NCI-H2196 (cell line): ENCODE data around the gene GPRC5B.

Experiments used
- DNase-seq: peaks from one replicate; lab custom pipeline; 2025; ENCODE audit not compliant: unreplicated experiment; lab: John Stamatoyannopoulos, UW

Gene GPRC5B

DNA sequence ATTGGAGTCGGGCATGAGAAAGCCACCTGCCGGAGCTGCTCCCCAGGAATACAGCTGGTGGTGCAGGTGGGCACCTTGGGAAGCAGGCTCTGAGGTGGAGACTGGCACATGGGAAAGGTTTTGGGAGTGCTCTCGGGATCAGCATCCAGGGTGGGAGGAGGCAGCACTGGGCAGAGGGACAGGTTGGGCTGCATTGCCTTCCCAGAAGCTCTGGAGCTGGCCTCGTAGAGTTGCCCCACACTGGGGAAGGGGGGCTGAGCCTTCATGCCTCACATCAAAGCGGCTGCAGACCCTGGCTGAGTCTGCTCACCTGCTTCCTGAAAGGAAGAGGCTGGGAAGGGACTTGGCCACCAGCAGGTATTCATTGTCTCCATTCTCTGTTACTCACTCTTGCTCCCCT is 13.5 kb upstream of the GPRC5B start:
- no peak for DNase-seq

DNA sequence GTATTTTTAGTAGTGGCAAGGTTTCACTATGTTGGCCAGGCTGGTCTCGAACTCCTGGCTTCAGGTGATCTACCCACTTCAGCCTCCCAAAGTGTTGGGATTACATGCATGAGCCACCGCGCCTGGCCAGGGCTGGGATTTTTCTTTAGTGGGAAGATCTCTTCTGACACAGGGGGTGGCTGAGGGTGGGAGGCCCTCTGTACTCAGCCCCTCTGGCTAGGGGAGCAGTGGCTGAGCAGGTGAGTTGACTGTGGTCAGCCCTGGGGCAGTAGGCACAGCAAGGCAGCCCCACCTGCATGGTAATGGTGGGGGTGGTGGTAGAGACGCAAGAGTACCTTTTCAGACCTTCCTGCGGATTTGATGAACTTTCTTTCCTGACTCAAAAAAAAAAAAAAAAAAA is 12.3 kb upstream of the GPRC5B start:
- DNase-seq, result no peak

DNA sequence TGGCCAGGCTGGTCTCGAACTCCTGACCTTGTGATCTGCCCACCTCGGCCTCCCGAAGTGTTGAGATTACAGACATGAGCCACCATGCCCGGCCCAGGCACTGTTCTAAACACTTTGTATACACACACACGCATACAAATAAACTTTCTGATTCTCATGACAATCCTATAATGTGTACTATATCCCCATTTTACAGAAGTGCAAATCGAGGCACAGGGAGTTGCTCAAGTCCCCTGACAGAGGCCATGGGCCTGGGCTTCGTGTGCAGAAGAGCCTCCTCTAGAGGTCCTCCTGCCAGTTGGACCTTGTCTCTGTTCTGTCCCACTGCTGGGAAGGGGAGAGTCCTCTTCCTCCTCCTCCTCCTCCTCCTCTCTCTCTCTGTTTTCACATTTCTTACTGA is 9.9 kb upstream of the GPRC5B start:
- DNase-seq, result no peak

DNA sequence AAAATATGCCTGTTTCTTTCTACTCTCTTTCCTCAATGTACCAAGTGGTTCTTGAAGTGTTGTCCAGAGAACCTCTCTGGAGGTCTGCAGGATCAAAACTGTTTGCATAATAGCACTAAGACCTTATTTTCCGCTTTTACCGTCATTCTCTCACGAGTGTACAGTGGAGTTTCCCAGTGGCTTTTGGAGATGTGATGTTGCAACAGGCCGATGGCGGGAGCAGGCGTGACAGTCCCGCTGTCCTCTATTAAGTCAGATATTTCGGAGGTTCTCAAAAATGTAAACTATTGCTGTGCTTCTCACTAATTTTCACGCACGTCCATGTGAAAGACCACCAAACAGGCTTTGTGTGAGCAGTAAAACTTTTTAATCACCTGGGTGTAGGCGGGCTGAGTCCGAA is 8.3 kb upstream of the GPRC5B start:
- DNase-seq, result no peak

DNA sequence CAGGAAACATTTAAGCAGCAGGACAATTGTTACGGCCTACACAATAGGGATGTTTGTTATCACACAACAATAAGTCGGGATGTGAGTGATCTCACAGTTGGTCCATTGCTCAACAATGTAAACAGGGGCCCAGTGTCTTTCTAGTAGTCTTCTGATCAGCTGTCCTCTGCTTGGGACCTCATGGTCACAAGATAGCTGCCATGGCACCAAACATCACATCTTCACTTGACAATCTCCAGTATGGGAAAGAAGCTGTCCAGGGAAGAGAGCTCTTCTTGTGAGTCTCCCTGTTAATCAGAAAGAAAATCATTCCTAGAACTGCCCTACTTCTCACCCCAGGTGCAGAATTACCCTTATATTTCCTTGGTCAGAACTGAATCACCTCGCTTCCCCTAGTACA is 6.3 kb upstream of the GPRC5B start:
- DNase-seq, result no peak

DNA sequence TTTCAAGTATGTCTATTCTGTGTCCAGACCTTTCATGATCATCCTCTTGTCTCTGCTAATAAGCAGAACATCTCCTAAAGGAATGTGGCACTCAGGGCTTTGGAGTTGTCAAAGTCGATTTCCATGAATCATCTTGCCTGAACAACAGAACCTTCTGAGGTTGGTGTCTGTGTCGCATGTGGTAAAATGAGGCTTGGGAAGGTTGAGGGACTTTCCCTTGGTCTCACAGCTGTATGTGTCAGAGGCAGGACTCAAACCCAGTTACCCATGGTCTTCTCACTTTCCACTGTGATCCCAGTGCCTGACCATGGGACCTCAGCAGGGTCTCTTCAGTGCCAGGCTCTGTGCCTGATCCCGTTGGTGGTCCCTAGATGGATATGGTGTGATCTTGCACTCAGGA is 4.2 kb upstream of the GPRC5B start:
- no peak for DNase-seq

DNA sequence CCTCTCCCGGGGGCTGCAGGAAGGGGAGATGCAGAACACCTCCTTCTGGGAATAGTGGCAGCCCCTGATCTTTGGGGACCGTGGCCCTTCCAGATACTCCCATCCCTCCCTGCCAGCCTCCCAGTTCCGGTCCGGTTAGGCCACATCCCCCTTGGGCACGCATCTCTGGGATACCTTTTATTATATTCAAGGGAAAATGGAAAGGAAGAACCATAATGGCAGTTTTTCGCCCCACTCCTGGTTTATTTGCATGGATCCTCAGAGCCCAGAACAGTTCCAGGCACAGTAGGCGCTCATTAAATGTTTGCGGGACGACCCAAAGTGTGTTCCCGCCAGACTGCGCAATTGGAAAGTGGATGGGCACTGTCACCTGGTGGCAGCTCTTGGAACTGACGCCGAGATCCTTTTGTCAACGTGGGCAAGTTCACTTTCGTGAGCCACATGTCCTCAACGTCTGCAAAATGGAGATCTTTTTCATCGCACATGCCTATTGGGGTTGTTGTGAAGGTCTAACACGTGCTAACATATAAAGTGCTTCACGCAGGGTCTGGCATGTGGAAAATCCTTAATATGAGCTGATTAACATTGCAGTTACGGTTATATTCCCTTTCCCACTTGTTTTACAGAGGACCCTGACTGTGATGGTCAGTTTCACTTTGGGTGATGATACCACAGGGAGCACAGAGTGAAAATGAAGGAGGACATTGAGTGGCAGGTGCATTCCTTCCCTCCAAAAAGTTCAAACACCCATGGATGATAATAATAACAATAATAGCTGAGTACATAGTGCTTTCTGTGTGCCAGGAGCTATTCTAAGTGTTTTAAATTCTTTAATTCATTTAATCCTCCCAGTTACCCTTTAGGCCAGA is 1.7 kb upstream of the GPRC5B start:
- DNase-seq, result peak; percentile 77

DNA sequence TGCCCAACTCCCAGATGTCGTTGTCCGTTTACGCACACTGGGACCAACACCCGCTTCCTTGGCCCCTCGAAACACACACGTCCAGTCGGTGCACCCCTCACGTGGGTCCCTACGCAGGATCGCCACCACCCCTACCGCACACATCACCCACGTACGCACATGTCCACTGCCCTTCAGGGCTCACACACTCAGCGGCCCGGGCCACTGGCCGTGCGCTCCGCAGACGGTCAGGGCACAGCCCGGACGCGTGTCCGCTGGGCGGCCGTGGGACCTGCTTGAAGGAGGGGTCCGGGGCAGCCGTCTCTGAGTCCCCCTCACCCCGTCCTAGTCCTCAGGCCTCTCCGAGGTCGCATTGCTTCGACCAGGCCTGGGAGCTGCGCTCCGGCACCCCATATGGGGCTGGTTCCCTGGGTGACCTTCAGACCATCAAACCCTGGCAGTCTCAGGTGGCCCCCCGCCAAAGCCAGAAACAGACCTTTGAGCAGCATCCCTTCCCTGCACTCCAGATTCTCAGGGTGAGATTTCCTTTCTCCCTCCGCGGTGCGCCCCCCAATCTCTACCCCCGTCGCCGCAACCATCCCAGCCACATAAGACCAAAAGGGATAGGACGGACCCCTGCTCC is 914 bp upstream of the GPRC5B start:
- DNase-seq, result no peak

DNA sequence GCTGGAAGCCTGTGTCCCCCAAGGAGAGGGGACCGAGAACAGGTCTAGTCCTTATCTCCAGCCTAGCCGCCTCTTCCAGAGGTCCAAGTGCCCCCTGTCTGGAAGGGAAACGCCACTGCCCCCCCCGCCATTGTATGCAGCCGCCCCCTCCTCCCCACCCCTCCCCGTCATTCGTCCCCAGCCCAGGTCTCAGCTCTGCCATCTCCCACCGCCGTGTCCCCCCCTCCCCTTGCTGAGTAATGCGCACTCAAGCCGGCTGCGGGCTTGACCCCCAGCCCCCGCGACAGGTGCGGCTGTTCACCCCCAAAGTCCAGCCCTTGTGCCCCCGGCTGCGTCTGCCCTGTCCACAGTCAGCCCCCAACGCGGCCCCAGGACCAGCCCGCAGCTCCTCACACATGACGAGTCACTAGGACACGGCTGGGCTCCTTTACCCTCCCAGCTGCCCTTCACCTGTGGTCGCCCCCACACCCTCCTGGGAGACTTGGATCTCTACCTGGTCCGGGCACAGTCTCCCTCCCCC is 622 bp downstream of the GPRC5B start:
- no peak for DNase-seq

DNA sequence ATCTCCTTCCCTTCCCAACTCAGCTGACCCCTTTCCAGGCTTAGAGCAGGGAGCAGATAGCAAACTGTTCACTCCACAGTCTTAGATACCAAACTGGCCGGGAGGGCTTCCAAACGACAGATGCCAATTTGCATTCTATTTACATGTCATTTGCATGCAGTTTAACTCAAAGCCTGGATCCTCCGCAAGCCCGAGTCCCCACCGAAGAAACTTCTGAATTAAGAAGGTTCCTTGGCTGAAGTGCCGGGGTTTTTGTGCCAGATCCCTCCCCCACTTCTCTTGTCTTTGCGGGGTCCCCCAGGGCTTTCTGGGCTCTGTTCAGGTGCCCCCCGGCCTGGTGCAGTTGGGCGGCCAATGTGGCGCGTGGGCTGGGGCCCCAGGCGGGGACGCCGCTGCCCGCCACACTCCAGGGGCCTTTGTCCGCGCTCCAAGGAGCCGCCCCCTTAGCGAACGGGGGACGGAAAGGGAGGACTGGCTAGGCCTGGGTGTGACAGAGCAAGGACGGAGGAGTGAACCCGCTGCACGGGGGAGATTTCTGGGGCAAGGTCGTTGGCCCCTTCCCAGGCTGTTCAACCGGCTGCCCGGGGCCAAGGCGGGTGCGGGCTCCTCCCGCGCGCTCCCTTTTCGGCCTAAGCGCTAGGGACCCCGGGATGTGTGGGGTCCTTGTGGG is 1.2 kb downstream of the GPRC5B start:
- DNase-seq, result no peak

DNA sequence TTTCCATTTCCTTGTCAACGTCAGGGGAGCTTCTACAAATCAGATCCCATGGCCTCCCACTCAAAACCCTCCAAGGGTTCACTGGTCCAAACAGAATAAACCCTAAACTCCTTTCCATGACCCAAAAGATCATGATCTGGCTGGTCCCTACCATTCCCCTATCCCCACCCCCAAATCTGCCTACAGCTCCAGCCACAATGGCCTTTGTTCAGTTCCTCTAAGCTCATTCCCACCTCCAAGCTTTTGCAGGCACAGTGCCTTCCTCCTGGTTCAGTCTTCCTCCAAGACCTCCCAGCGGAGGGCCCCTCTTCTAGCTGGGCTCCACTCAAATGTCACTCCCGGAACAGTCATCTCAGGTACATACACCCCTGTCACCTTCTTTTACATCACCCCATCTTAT is 2.0 kb downstream of the GPRC5B start:
- no peak for DNase-seq

DNA sequence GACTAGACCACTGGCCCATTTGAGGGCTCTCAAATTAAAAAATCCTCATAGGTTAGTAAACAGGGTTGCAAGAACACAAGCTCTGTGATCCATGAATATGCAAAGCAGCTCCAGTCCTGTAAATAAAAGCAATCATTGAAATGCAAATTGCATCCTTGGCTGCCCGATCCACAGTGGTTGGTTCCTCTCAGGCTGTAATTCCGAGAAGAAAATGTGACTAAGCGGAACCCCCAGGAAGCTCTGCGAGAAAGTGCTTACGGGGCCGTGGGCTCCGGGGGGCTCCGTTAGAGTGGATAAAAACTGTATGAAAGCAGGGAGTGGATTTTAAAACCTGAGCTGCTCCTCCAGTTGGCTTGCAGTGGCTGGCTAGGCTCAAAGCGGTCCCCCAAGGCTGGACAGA is 2.5 kb downstream of the GPRC5B start:
- DNase-seq, result no peak

DNA sequence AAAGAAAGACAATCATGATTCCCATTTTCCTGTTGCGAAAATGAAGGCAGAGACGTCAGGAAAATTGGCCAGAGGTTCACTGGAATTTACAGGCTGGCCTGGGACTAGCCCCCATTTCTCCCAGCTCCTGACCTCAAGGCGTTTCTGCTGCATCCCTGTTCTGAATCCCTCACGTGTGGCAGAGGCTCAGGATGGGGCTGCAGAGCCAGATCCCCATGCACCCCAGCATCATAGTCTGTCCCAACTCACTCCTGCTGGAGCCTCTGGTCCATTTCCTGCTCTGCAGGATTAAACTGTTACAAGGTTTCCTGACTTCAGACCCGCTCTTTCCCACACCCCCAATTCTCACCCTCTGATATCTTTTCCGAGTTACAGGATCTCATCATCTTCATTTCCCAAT is 2.9 kb downstream of the GPRC5B start:
- no peak for DNase-seq

DNA sequence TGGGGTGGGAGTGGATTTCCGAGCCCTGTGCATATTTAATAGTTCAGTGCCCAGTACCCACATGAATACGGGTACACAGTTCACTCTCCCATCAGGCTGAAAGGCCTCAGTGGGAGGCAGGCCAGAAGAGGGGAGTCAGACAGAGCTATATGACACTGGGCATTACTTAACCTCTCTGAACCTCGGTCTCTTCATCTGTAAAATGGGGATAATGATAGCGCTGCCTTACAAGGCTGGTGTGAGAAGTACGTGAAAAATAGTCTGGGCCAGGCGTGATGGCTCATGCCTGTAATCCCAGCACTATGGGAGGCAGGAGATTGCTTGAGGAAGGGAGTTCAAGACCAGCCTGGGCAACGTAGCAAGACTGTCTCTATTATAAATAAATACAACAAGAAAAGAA is 3.6 kb downstream of the GPRC5B start:
- DNase-seq, result no peak

DNA sequence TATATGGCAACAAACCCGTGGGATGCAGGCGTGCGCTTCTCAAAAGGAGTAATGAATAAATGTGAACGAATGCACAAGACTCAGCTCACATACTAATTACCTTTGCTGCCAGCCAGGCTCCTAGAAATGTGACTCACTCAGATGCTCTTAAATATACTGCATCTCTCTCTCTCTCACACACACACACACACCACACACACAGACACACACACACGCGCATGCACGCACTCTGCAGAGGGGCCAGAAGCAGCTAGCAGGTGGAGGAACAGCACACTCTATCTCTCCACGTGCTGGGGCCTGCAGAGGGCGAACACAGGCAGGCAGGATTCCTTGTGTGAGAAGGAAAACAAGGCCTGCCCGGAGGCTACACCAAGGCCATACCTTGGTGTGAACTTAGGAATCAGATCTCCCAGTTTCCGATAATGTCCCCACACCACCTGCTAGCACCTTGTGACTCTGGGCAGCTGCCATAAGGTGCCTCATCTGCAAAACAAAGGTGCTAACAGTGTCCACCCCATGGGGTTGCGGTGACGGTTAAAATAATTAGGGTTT is 5.3 kb downstream of the GPRC5B start:
- peak; percentile 93 for DNase-seq

DNA sequence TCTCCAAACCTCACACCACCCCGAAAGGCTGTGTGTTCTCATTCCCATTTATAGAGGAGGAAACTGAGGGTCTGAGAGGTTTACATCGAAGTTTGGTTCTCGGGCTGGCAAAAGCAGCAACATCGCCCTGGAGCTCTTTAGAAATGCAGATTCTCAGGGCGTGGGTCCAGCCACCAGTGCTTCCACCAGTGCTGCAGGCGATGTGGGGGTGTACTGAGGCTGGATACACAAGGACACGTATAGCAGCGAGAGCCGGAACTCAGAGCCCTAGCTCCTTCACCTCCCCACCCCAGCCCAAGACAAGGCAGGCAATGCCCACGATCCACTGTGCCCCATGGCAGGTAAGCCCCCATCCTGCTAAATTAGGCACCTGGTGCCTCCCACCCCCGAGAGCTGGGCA is 5.9 kb downstream of the GPRC5B start:
- DNase-seq, result no peak

DNA sequence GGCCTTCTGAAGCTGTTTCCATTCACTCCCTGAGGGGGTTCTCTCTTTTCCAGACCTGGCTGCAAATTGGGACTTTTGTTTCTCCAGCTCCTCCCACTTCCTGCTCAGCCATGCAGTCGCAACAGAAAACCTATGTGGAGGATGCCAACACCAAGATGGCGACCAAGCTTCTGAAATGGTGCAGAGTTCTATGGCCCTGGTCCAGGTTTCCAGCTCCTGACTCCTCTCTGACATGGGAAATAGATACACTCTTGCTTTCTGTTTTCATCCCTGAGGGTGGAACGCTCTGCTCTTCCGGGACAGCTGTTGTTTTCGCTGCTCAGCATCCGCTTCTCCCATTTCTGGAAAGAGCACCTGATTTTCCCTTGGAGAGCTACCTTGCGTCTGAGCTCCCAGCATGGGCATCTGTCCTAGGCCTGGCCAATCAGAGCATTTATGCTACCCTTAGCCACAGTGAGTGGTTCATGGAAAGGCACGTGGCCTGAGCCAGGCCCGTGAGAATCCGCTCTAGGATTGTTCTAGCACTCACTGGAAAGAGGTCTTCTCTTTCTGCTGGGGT is 8.1 kb downstream of the GPRC5B start:
- no peak for DNase-seq

DNA sequence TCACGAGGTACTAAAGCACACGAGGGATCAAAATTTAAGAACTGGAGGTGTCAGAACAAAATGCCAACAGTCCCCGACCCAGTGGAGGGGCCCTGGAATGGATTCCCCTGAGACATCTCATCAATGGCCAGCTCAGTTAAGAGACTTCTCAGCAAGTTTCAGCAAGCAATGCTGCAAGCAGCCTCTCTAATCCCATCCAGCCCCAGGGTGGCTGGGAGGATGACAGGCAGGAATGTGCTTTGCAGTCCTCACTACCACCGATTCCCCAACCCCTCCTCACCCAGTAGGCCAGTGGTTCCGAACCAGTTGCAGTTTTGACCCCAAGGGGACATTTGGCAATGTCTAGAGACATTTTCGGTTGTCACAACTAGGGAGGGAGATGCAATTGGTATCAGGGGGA is 8.7 kb downstream of the GPRC5B start:
- no peak for DNase-seq

DNA sequence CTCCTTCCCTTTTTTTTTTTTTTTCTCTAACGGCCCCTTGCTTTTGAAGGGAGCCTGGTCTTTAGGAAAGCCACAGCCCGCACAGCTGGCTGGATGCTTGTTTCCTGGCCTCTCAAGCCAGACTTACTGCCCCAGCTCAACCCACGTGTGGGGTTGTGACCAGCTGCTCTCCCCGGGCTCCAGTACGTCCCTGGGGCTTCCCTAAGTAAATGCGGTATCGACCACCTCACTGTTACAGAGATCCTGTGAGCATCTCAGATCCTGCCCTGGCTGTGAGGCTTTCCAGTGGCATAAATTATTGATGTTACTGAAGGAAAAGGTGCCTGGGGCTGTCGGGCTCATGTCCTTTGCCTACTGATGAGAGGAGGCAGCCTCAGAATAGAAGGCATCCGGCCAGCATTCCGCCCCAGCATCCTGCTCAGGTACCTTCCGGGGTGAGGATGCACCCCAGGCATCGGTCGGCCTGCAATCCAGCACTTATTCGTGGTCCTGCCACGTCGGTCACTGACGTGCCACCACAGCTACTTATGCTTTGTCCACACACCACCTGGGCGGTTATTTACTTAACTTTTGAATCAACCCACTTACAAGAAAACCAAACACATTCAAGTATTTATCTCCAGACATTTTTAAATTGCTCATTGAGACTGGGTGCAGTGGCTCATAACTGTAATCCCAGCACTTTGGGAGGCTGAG is 9.6 kb downstream of the GPRC5B start:
- DNase-seq, result no peak

DNA sequence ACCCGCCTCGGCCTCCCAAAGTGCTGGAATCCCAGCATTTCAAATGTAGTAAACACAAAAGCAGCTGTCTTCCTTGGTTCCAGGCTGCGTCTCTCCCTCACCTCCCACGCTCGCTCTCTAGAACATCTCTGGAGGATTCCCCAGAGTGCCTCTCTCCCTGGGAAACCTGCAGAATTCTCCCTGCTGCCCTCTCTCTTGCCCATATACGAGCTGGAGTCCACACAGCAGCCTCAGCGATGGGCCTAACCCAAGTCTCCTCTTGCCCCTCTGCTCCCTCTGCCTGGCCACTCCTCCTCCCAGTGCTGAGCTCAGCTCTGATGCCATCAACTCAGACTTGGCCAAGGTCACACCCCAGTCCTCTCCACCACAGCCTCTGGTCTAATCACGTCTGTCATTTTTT is 10.6 kb downstream of the GPRC5B start:
- no peak for DNase-seq

DNA sequence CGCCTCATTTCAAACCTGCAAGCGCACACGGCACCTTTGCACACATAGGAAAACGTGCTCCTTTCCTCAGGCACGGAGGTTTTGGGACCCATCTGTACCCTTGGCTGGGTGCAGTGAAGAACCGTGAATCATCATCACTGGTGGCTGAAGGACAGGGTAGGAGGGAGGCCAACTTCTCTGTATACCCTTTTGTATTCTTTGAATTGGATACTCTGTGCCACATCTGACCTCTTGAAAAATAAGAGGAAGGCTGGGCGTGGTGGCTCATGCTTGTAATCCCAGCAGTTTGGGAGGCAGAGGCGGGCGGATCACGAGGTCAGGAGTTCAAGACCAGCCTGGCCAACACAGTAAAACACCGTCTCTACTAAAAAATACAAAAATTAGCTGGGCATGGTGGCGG is 11.7 kb downstream of the GPRC5B start:
- DNase-seq, result no peak
